Skin epidermis (tissue), 12 donors: Measurements from ENCODE around the gene GP2.

Experiments
- H3K27ac ChIP-seq, 21 experiments: fragments of 200-600 bp; sonication (generic) in 11 of 21; one replicate each; pipeline ENCODE4 v1.5.0; 2020; ENCODE audit warnings: mild to moderate bottlenecking in 3 of 21, inconsistent platforms in 2 of 21, moderate library complexity in 2 of 21
- H3K4me3 ChIP-seq, 7 experiments: fragments of 200-600 bp; sonication (generic) in 2 of 7; one replicate each; pipeline ENCODE4 v1.5.0; 2020; ENCODE audit warnings: inconsistent platforms in 2 of 7, mild to moderate bottlenecking in 2 of 7, moderate library complexity in 1 of 7

GP2 gene

DNA sequence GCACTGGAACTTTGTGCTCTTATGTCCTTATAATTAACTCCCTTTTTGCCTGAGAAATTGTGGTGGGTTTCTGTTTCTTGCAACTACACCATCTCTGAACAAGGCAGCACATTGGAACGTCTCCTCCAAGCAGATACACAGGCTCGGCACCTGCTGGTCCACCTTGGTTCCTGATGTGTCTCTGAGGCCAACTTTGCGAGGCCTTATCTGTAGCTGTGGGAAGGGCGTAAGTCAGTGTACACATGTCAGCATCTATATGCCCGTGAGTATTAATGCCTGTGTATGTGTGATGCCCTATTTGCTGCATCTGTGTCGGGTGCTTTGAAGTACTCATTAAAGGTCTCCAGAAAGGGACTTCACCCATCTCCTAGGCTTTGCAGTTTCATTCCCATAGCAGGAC, 17.5 kb downstream of the GP2 start:
- H3K27ac ChIP-seq = no peak overlapping the region

DNA sequence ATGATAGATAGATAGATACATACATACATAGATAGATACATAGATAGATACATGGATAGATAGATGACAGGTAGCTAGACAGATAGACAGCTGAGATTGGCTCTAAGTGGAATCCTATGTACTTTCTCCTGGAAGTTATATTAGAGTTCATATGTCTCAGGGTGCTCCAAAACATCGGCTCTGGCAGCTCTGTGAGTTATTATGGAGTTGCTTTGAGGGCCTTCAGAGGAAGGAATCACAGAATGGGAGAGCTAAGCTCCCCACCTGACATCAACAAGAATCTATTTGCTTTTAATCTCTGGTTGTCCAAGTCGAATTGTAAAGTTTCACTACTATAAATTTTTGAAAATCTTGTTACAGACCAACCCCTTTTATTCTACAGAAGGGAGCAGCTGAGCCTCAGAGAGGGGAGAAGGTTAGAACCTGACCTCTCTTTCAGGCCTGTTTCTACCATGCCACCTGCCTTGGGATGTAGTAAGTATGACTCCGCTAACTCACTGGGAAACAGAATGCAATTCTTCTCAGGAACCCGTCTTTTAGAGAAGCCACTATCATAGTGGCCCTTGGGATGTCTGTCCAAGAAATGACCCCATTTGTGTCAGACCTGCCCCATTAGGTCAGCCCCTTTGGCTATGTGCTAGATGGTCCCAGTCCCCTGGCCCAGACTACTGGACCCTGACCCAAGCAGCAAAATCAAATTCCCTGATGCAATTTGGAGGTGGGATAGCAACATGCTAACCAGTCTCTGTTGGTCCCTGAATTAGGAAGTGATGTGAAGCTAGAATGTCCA, 18.3 kb downstream of the GP2 start:
- Histone ChIP-seq H3K27ac (no peak overlapping the region), H3K4me3 (no peak overlapping the region)

More for the DNA sequence above, 17.5 kb downstream of the GP2 start:
- no peak overlapping the region for H3K4me3 ChIP-seq

DNA sequence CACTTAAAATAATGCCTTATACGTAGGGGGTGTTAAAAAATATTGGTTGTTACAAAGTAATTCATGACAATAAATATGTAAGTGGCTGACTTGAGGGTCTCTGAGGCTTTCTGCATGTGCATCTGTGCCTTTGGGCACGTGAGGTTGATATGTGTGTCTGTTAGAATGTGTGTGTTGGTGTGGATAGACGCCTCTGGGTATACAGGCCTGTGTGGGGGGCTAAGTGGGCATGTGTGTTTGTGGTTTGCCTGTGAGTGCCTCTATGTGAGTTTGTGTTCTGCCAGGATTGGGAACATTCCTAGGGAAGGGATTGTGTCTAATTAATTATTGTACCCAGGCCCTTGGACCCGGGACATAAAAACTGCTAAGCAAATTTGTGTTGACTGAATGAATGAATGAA, 19.0 kb downstream of the GP2 start:
- Histone ChIP-seq H3K4me3 (no peak overlapping the region), H3K27ac (no peak overlapping the region)

DNA sequence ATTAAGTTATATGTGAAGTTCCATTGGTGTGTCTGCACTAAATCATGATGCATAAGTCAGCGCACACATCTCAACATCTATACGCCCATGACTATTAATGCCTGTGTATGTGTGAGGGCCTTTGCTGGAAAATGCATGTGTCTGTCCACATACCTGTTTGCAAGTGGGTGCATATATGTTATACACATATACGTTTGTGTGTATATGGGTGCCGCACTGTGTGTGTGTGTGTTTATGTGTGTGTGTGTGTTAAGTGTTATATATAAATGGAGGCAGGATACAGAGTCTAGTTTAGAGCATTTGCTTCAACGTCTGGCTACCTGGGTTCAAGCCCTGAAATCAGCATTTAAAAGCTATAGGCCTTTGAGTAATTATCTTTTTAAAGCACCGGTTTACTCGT, 19.5 kb downstream of the GP2 start:
- Histone ChIP-seq H3K27ac (no peak overlapping the region), H3K4me3 (no peak overlapping the region)

DNA sequence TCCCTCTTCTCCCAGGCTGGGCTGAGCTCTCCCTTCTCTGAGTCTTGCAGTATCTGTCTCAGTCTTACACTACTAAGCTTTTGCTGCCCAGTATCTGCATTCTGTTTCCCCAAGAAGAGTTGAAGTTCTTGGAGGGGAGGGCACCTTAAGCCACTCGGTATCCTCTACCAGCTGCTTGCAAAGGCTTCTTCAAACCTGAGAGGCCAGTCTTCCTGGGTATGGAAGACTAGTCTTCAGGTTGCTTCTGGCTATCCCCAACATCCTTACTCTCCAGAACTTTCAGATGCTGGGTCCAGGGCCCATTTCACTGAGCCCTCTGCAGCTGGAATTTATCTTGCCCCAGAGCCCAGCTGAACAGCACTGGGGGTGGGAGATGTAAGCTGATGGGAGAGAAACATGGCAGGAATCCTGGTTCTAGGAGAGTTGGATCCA, 20.1 kb downstream of the GP2 start:
- Histone ChIP-seq H3K4me3 (no peak overlapping the region), H3K27ac (no peak overlapping the region)

DNA sequence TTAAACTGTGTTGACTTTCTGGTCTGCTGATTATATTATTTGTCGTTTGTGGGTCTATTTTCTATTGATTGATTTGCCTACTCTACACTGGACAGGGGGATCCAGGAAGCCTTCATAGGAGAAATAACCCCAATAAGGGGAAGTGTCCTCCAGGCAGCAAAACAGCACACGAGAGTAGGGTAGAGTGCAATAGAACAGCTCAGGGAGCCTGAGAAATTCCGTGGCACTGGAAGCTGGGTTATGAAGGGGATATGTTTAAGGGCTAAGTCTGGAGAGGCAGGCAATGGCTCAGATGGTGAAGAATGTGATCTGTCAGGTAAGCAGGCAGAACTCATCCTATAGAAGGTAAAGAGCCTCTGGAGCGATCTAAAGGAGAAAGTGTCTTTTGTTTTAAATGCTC, 20.9 kb downstream of the GP2 start:
- Histone ChIP-seq H3K4me3 (no peak overlapping the region), H3K27ac (no peak overlapping the region)

DNA sequence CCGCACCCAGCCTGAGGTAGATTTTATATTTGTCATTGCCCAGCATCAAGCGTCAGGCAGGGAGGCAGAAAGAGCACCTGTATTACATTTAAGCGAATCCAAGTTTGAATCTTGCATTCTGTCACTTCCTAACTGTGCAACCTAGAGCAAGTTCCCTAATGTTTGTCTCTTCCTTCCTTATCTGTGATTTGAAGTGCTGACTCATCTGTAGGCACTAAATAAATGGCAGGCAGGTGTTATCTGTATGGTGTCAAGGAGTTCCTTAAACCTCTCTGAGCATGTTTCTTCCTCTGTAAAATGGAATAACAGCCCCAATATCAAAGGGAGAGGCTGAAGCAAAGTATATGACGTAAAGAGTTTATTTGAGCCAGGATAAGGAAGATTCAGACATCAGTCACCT, 24.3 kb downstream of the GP2 start:
- H3K4me3 ChIP-seq = no peak overlapping the region
- H3K27ac ChIP-seq = no peak overlapping the region

DNA sequence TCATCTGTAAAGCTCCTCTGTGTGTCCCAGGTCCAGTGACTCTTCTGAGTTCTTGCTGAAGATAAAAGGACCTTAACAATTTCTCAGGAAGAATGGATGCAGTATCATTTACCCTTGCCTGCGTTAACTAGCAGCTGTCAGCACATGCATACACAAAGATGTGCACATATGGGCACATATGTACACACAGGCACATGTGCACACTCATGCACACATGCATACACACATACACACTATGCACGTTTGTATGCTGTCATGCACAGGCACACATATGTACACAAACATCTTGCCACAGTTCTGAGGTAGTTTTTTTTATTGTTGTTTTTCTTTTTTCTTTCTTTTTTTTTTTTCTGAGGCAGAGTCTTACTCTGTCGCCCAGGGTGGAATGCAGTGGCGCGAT, 24.9 kb downstream of the GP2 start:
- H3K4me3 ChIP-seq = no peak overlapping the region
- H3K27ac ChIP-seq = no peak overlapping the region

DNA sequence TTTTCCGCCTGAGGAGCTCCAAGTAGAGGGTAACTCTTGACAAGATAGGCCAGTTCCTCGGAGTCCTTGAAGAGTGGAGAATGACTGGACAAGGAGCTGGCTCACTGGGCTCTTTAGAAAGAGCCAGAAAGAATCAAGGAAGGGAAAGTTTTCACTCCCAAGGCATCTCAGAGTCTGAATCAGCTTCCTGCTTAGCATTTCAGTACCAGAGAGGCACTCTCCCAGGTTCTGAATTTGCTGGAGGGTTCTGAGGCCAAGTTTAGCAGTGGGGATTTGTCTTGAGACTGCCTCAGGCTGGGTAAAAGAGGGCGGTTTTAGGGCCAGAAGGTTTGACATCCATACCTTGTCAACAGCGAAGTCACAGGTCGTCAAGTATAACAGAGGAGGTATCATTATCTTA, 25.5 kb downstream of the GP2 start:
- H3K27ac ChIP-seq = no peak overlapping the region
- no peak overlapping the region for H3K4me3 ChIP-seq

DNA sequence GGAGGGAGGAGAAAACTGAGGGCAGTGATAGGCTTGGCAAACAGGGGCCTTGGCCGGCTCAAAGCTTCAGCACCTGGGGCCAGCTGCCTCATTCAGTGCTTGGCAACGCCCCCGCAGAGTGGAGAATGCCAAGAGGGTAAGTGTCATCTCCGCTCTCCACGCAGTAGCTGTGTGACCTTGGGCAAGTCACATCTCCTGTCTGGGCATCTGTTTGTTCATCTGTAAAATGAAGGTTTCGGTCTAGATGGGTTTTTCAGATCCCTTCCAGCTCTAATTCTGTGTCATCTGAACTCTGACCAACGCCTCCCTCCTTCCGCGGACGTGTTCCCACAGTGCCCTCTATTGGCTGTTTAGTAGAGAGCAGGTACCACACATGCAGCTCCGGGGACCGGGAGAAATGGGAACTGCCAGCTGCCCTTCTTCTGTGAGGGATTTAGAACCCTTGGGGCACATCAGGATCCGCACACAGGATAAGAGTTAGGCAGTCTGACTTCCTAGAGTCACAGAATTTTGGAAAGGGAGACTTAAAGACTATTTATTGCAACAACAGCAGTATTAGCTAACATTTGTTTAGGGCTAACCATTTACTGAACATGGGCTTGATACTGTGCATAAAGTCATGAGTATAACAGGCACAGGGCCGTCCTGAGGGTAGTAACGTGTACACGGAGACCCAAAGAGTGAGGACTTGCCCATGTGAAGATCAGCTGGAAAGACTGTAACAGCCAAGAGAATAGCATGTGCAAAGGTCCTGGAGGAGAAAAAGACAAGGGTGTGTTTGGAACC, 26.8 kb downstream of the GP2 start:
- Histone ChIP-seq H3K4me3 (no peak overlapping the region), H3K27ac (no peak overlapping the region)

DNA sequence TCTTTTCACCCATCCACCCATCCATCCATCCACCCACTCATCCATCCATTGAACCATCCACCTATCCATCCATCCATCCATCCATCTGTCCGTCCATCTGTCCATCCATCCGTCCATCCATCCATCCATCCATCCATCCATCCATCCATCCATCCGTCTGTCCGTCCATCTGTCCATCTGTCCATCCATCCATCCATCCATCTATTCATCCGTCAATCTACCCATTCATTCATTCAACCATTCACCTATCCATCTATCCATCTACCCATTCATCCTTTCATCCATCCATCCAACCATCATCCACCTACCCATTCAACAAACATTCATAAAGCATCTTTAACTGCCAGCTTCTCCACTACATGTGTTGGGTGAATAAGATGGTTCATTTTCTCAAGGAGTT, 28.9 kb downstream of the GP2 start:
- Histone ChIP-seq H3K4me3 (no peak overlapping the region), H3K27ac (no peak overlapping the region)

DNA sequence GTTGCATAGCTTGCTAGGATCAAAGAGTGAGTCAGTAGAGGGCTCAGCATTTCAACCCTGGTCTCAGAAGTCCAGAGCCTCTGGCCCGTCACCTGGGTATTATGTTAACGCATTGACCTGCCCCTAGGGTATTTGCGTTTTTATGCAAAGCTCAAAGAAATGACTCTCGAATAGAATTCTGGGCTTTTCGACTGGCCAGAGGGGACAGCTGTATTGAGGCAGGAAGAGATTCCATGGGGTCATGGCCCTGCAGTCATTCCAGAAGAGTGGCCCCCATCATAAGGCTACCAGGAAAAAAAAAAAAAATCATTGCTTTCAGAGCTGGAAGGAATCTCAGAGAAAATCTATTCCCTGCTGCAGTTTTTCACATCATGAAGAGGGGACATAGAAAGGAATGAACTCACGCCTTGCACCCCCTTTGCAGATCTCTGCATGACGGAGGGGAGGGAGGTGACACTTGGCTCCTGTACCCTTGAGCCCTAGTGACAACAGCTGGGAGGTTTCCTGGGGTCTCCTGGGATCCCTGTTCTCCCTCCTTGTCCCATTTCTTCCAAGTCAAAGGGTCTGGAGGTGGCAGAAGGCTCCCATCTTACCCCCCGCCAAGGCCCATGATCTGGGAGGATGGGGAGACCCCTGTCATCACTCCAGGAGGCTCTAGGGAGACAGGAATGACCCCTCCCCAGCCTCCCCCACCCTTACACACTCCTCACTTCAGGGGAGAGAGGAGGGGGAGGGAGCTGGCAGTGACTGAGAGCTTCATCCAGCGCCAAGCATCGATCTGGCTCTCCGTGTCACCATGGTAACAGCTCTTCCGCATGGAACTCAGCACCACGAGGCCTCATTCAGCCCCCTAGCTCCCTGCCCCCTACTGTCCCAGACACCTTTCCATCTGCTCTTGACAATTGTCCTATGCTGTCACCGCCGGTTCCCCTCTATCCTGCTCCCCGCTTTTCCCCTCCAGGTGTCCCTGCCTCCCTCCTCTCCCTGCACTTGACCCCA, 35.8 kb downstream of the GP2 start:
- no peak overlapping the region for H3K27ac ChIP-seq
- no peak overlapping the region for H3K4me3 ChIP-seq

DNA sequence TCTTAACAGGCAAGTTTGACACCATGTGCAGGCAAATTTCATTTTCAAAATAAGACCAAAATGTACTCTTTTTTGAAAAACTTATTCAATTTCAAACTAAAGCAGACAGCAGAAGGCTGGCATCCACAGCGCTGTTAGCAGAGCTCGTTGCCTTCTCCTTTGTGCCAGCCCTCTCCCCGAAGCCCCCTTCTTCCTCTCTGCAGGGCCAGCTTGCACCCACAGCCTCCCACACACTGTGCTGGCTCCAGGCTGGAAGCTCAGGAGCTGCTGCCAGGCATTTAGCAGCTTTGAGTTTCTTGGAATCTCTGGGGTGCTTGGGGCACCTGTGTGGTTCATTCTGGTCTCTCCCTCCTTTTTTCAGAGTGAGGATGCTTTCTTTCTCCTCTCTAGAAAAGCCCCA, 37.7 kb downstream of the GP2 start:
- Histone ChIP-seq H3K4me3 (no peak overlapping the region), H3K27ac (no peak overlapping the region)

DNA sequence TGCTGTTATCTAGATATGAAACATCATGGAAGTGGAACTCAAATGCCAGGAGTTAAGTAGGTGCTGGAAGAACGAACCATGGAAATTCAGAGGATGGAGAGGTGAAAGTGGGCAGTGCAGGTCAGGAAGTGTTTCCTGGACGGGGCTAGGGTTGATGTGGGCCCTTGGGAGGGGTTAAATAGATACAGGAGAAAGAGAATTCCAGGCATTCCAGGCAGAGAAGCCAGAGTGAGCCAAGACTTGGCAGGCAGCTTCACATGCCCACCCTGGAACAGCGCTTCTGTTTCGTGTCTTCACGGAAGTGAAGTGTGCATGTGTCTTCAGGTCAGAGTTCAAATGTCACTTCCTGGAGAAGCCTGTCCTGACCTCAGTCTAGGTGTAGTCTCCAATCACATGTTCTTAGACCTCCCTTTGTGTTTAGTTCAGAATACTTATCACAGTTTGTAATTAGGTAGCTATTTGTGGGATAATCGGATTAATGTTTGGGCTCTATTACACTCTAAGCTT, 41.3 kb downstream of the GP2 start:
- Histone ChIP-seq H3K27ac (no peak overlapping the region), H3K4me3 (no peak overlapping the region)

DNA sequence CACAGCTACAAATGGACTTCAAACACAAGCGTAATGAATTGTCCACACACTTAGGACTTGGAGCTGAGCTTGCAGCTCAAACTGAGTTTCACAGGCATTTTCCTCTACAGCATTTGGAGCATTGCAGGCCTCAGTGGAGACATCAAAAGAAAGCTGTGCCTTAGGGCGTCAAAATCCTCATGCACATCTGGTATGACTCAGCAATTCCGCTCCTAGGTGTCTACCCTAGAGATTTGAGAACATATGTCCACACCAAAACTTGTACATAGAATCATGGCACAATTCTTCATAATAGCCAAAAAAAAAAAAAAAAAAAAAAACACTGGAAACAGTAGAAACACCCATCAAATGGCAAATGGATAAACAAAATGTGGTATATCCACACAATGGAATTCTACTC, 47.1 kb downstream of the GP2 start:
- H3K27ac ChIP-seq = no peak overlapping the region
- no peak overlapping the region for H3K4me3 ChIP-seq

DNA sequence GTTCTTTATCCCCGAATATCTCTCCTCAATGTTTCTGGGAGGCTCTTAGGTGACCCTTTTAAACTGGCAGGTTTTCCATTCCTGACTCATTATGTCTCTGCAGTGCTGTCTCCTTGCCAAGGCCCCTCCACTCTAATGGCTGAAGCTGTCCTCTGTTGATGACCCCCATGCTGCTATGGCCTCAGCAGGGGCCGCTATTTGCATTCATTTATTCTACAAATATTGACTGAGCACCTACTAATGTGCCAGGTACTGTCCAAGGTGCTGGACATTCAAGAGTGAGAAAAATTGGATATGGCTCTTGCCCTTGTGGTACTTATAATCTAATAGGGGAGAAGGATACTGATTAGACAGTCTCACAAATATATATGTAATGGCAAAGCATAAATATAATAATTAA, 55.4 kb downstream of the GP2 start:
- H3K4me3 ChIP-seq = no peak overlapping the region
- no peak overlapping the region for H3K27ac ChIP-seq

DNA sequence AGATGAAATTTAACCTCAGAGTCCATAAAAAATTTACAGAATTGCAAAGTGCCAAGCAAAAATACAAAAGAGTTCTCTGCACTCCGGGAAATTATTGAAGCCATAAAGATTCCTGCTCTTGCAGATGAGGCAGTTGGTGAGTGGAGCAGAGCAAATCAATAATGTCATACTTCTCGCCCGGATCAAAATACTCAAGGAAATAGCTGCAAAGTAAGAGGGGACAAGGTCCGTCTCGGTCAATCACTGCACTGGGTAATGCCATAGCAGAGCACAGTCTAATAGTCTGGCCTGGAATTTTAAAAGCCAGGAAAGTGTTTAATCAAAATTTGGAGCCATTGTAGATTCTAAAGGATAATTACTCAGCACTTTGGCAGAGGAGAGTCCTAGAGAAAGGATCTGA, 58.9 kb downstream of the GP2 start:
- H3K27ac ChIP-seq = no peak overlapping the region
- no peak overlapping the region for H3K4me3 ChIP-seq

DNA sequence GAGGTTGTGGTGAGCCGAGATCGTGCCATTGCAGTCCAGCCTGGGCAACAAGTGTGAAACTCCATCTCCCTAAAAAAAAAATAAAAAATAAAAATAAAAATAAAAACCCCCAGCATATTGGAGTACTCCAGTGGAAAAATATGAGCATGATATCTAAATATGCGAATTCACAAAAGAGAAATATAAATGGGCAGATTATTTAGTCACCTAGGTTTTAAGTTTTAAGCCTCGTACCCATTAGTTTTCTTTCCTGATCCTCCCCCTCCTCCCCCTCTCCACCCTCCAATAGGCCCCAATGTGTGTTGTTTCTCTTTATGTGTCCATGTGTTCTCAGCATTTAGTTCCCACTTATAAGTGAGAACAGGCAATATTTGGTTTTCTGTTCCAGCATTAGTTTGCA, 62.3 kb downstream of the GP2 start:
- H3K4me3 ChIP-seq = no peak overlapping the region
- no peak overlapping the region for H3K27ac ChIP-seq

DNA sequence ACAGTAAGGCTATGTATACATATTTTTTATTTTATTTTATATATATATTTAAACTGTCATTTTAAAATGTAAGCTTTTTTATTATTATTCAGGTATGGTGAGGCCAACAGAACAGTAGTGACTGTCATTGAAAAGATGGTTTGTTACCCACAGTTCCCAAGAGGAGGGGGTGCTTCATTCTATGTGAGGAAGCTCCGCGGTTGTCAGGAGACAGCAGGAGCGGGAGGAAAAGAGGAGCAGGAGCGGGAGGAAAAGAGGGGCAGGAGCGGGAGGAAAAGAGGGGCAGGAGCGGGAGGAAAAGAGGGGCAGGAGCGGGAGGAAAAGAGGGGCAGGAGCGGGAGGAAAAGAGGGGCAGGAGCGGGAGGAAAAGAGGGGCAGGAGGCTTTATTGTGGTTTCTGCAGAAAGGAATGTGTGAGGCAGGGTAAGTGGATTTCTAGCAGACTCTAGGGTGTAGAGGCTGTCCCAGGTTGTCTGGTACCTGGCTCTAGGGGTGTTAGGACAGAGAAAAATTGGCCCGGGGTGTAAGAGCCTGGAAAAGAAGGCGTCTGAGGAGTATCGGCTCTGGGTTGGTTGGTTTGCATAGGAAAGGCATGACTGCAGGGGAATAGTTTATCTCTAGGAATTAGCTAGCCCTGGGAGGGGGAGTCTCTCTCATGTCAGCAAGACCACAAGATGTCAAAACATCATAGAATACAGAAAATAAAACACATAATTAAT, 64.0 kb downstream of the GP2 start:
- no peak overlapping the region for H3K4me3 ChIP-seq
- H3K27ac ChIP-seq = no peak overlapping the region
